HG02763 (cell line): ENCODE data around the gene SLC44A3.

Experiments used
- ATAC-seq: cut with Tn5 transposase; IDR thresholded peaks from one replicate; pipeline ENCODE4 v1.9.1; 2021; ENCODE audit warnings: mild to moderate bottlenecking, moderate library complexity; ENCODE audit not compliant: unreplicated experiment

SLC44A3 gene

GRCh38 chr1:94819945-94820746 is at the start of gene SLC44A3:
Gene SLC44A3, plus strand, starts transcription at chr1:94820357. Its CDS starts 95 bp downstream, at chr1:94820452.
- no peak for ATAC-seq

- no peak for ATAC-seq
Measured at GRCh38 chr1:94772230-94772641, 47.9 kb upstream of the SLC44A3 start.

GRCh38 chr1:94772845-94773244 is 47.3 kb upstream of the SLC44A3 start:
- ATAC-seq: no peak

- ATAC-seq: no peak
Measured at GRCh38 chr1:94773296-94773809, 46.8 kb upstream of the SLC44A3 start.

- ATAC-seq: no peak
Measured at GRCh38 chr1:94773931-94774422, 46.2 kb upstream of the SLC44A3 start.

- ATAC-seq: no peak
Measured at GRCh38 chr1:94776474-94776873, 43.7 kb upstream of the SLC44A3 start.

GRCh38 chr1:94777281-94777680 is 42.9 kb upstream of the SLC44A3 start:
- no peak for ATAC-seq

GRCh38 chr1:94778808-94779207 is 41.3 kb upstream of the SLC44A3 start:
- no peak for ATAC-seq

GRCh38 chr1:94783342-94784189 is 36.6 kb upstream of the SLC44A3 start:
- no peak for ATAC-seq

- no peak for ATAC-seq
Measured at GRCh38 chr1:94784190-94784515, 36.0 kb upstream of the SLC44A3 start.

- no peak for ATAC-seq
Measured at GRCh38 chr1:94787691-94788090, 32.5 kb upstream of the SLC44A3 start.

- no peak for ATAC-seq
Measured at GRCh38 chr1:94790246-94790645, 29.9 kb upstream of the SLC44A3 start.

- ATAC-seq: no peak
Measured at GRCh38 chr1:94790670-94791069, 29.5 kb upstream of the SLC44A3 start.

- peak; percentile 98 for ATAC-seq
Measured at GRCh38 chr1:94792473-94793295, 27.5 kb upstream of the SLC44A3 start.

GRCh38 chr1:94793296-94793656 is 26.9 kb upstream of the SLC44A3 start:
- ATAC-seq: no peak

GRCh38 chr1:94795434-94795833 is 24.7 kb upstream of the SLC44A3 start:
- ATAC-seq: no peak

- no peak for ATAC-seq
Measured at GRCh38 chr1:94796266-94796665, 23.9 kb upstream of the SLC44A3 start.

- no peak for ATAC-seq
Measured at GRCh38 chr1:94797291-94797690, 22.9 kb upstream of the SLC44A3 start.

GRCh38 chr1:94798054-94798453 is 22.1 kb upstream of the SLC44A3 start:
- ATAC-seq: no peak

- no peak for ATAC-seq
Measured at GRCh38 chr1:94798462-94798861, 21.7 kb upstream of the SLC44A3 start.

GRCh38 chr1:94799206-94799605 is 21.0 kb upstream of the SLC44A3 start:
- no peak for ATAC-seq
